ENCODE data around the gene LEP.
"Not testable (repeated sequence)": the region's sequence is repeated elsewhere in the genome, so short reads cannot be mapped to it uniquely, and the experiment has no call there.

Gene LEP

DNA sequence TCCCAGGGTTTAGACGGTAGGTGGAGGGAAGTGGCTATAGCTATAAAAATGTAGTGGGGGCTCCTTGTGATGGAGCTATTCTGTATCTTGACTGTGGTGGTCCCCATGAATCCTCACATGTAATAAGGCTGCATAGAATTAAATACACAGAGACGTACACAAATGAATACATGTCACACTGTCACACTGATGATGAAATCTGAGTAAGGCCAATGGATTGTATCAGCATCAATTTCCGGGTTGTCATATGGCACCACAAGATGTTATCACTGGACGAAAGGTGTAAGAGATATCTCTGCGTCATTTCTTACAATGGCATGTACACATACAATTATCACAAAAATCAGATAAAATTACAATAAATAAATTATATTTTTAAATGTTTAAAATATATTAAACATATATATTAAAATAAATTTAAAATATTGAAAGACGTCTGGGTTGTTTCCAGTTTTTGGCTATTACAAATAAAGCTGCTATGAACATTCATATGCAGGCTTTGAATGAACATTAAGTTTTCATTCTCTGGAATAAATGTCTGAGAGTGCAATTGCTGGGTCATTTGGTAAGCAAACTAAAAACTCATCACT is 38.1 kb downstream of the LEP start:
- Histone ChIP-seq H3K4me2 (ENCODE audit: low read length, poor library complexity, severe bottlenecking) (no peak overlapping the region), H3K4me1 (ENCODE audit: control insufficient read depth, insufficient read depth, low read depth, low read length) (no peaks in the 10 kb centered on the region), H3K9me3 (ENCODE audit: control insufficient read depth, low read length) (peaks cover 20% of the 10 kb centered on the region), H2AFZ (ENCODE audit: low read depth, low read length) (no peak overlapping the region), H2BK12ac (ENCODE audit: low read length in 2 of 2) (no peak overlapping the region), H2BK15ac (ENCODE audit: low read depth, poor library complexity, severe bottlenecking) (no peak overlapping the region), H2BK5ac (ENCODE audit: low read depth, low read length, poor library complexity, severe bottlenecking) (no peak overlapping the region), H4K91ac (ENCODE audit: low read length) (no peak overlapping the region), H3K14ac (ENCODE audit: low read length in 2 of 2) (no peak overlapping the region), H3K23ac (ENCODE audit: low read length in 2 of 2) (no peak overlapping the region), H4K8ac (ENCODE audit: low read length) (no peak overlapping the region), H3K18ac (ENCODE audit: low read depth in 1 of 2, low read length in 2 of 2) (no peak overlapping the region), H3K27ac (ENCODE audit: low read length, poor library complexity, severe bottlenecking) (no peak overlapping the region), H3K4me3 (ENCODE audit: insufficient read depth in 1 of 2, low read depth in 1 of 2, low read length in 2 of 2) (no peak overlapping the region), H3K9ac (ENCODE audit: low read length) (no peak overlapping the region), H2BK120ac (ENCODE audit: low read depth, low read length) (no peak overlapping the region), H3K4ac (ENCODE audit: low read depth in 1 of 2, low read length in 2 of 2) (no peak overlapping the region), H3K36me3 (ENCODE audit: control insufficient read depth in 1 of 2, insufficient read depth in 2 of 2, low read depth in 1 of 2, low read length in 2 of 2) (no peaks in the 10 kb centered on the region), H2AK5ac (ENCODE audit: low read length, severe bottlenecking) (no peak overlapping the region), H3K27me3 (ENCODE audit: control insufficient read depth in 1 of 2, insufficient read depth in 1 of 2, low read length in 2 of 2) (peaks cover 0 to 11% of the 10 kb centered on the region in 2 experiments), H3K79me1 (replicated peaks; ENCODE audit: low read length, poor library complexity, severe bottlenecking) (no peaks in the 10 kb centered on the region)
- DNase-seq, result no peak
- 91% methylated on average over 3 of the region's 6 CpGs for WGBS

DNA sequence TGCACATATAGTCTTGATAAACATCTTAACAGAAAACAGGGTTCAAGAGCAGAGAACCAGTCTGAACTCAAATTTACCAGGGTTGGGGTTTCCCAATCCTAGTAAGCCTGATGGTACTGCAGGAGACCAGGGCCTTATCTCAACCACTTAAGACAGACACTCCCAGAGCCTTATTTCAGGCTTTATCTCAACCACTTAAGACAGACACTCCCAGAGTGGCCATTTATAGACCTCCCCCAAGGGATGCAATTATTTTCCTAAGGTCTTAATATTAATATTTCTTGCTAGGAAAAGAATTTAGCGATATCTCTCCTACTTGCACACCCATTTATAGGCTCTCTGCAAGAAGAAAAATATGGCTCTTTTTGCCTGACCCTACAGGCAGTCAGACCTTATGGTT is 39.4 kb downstream of the LEP start:
- H3K9me3 ChIP-seq (ENCODE audit: control insufficient read depth, low read length), result peaks cover 20% of the 10 kb centered on the region
- H3K27ac ChIP-seq (ENCODE audit: low read length, poor library complexity, severe bottlenecking); H3K79me1 ChIP-seq (replicated peaks; ENCODE audit: low read length, poor library complexity, severe bottlenecking); H3K4me1 ChIP-seq (ENCODE audit: control insufficient read depth, insufficient read depth, low read depth, low read length); H2BK12ac ChIP-seq (ENCODE audit: low read length in 2 of 2); H3K9ac ChIP-seq (ENCODE audit: low read length); H3K36me3 ChIP-seq (ENCODE audit: control insufficient read depth in 1 of 2, insufficient read depth in 2 of 2, low read depth in 1 of 2, low read length in 2 of 2); H4K8ac ChIP-seq (ENCODE audit: low read length); H3K27me3 ChIP-seq (ENCODE audit: control insufficient read depth in 1 of 2, insufficient read depth in 1 of 2, low read length in 2 of 2); H3K14ac ChIP-seq (ENCODE audit: low read length in 2 of 2); H2BK5ac ChIP-seq (ENCODE audit: low read depth, low read length, poor library complexity, severe bottlenecking); H4K91ac ChIP-seq (ENCODE audit: low read length); H3K4ac ChIP-seq (ENCODE audit: low read depth in 1 of 2, low read length in 2 of 2); H2BK120ac ChIP-seq (ENCODE audit: low read depth, low read length); H2AFZ ChIP-seq (ENCODE audit: low read depth, low read length); H2BK15ac ChIP-seq (ENCODE audit: low read depth, poor library complexity, severe bottlenecking); H3K23ac ChIP-seq (ENCODE audit: low read length in 2 of 2); H3K4me2 ChIP-seq (ENCODE audit: low read length, poor library complexity, severe bottlenecking); H2AK5ac ChIP-seq (ENCODE audit: low read length, severe bottlenecking); H3K4me3 ChIP-seq (ENCODE audit: insufficient read depth in 1 of 2, low read depth in 1 of 2, low read length in 2 of 2); H3K18ac ChIP-seq (ENCODE audit: low read depth in 1 of 2, low read length in 2 of 2): not testable (repeated sequence)
- 65% methylated on average over 1 of the region's 1 CpG for WGBS
- peak; percentile 2 for DNase-seq

GRCh38 chr7:128281605-128282380 is 40.7 kb downstream of the LEP start:
- Histone ChIP-seq H3K79me1 (replicated peaks; ENCODE audit: low read length, poor library complexity, severe bottlenecking) (no peaks in the 10 kb centered on the region), H2AFZ (ENCODE audit: low read depth, low read length) (no peak overlapping the region), H2BK120ac (ENCODE audit: low read depth, low read length) (no peak overlapping the region), H3K27ac (ENCODE audit: low read length, poor library complexity, severe bottlenecking) (no peak overlapping the region), H3K23ac (ENCODE audit: low read length in 2 of 2) (no peak overlapping the region), H3K36me3 (ENCODE audit: control insufficient read depth in 1 of 2, insufficient read depth in 2 of 2, low read depth in 1 of 2, low read length in 2 of 2) (peaks cover 4 to 5% of the 10 kb centered on the region in 2 experiments), H3K4ac (ENCODE audit: low read depth in 1 of 2, low read length in 2 of 2) (no peak overlapping the region), H2BK12ac (ENCODE audit: low read length in 2 of 2) (no peak overlapping the region), H3K4me3 (ENCODE audit: insufficient read depth in 1 of 2, low read depth in 1 of 2, low read length in 2 of 2) (no peak overlapping the region), H4K8ac (ENCODE audit: low read length) (no peak overlapping the region), H2BK5ac (ENCODE audit: low read depth, low read length, poor library complexity, severe bottlenecking) (no peak overlapping the region), H3K27me3 (ENCODE audit: control insufficient read depth in 1 of 2, insufficient read depth in 1 of 2, low read length in 2 of 2) (peaks cover 0 to 4% of the 10 kb centered on the region in 2 experiments), H4K91ac (ENCODE audit: low read length) (no peak overlapping the region), H3K4me1 (ENCODE audit: control insufficient read depth, insufficient read depth, low read depth, low read length) (no peaks in the 10 kb centered on the region), H3K9me3 (ENCODE audit: control insufficient read depth, low read length) (peaks cover 20% of the 10 kb centered on the region), H2AK5ac (ENCODE audit: low read length, severe bottlenecking) (no peak overlapping the region), H2BK15ac (ENCODE audit: low read depth, poor library complexity, severe bottlenecking) (no peak overlapping the region), H3K18ac (ENCODE audit: low read depth in 1 of 2, low read length in 2 of 2) (no peak overlapping the region), H3K14ac (ENCODE audit: low read length in 2 of 2) (no peak overlapping the region), H3K9ac (ENCODE audit: low read length) (no peak overlapping the region), H3K4me2 (ENCODE audit: low read length, poor library complexity, severe bottlenecking) (no peak overlapping the region)
- 72% methylated on average over 4 of the region's 4 CpGs for WGBS
- no peak for DNase-seq

DNA sequence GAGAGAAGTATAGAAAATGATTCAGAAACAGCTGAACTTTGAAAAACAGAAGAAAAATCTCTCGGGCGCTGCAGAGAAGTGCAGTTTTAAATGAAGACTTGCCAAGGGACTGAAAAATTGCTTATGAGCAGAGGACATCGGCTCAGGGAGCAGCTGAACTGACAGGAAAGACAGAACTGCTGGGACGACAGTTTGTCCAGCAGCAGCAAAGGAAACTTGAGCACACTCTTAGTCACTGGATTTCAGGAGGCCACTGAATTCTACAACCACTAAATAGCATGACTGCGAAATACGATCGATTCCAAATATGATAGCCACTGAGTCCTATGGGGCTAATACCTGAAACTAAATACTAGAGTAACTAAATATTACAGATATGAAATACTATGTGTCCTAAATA is 43.0 kb downstream of the LEP start:
- H3K14ac ChIP-seq (ENCODE audit: low read length in 2 of 2), result no peak overlapping the region
- no peak overlapping the region for H2BK5ac ChIP-seq (ENCODE audit: low read depth, low read length, poor library complexity, severe bottlenecking)
- no peak overlapping the region for H3K27ac ChIP-seq (ENCODE audit: low read length, poor library complexity, severe bottlenecking)
- H3K4ac ChIP-seq (ENCODE audit: low read depth in 1 of 2, low read length in 2 of 2), result no peak overlapping the region
- H2AFZ ChIP-seq (ENCODE audit: low read depth, low read length), result no peak overlapping the region
- no peak overlapping the region for H4K8ac ChIP-seq (ENCODE audit: low read length)
- H3K27me3 ChIP-seq (ENCODE audit: control insufficient read depth in 1 of 2, insufficient read depth in 1 of 2, low read length in 2 of 2), result peaks cover 0 to 4% of the 10 kb centered on the region in 2 experiments
- H3K4me2 ChIP-seq (ENCODE audit: low read length, poor library complexity, severe bottlenecking), result no peak overlapping the region
- WGBS, result 91% methylated on average over 4 of the region's 7 CpGs
- no peaks in the 10 kb centered on the region for H3K4me1 ChIP-seq (ENCODE audit: control insufficient read depth, insufficient read depth, low read depth, low read length)
- no peak overlapping the region for H2AK5ac ChIP-seq (ENCODE audit: low read length, severe bottlenecking)
- H3K9me3 ChIP-seq (ENCODE audit: control insufficient read depth, low read length), result peaks cover 14% of the 10 kb centered on the region
- H3K18ac ChIP-seq (ENCODE audit: low read depth in 1 of 2, low read length in 2 of 2), result no peak overlapping the region
- H2BK120ac ChIP-seq (ENCODE audit: low read depth, low read length), result no peak overlapping the region
- H3K36me3 ChIP-seq (ENCODE audit: control insufficient read depth in 1 of 2, insufficient read depth in 2 of 2, low read depth in 1 of 2, low read length in 2 of 2), result peaks cover 4 to 5% of the 10 kb centered on the region in 2 experiments
- H2BK15ac ChIP-seq (ENCODE audit: low read depth, poor library complexity, severe bottlenecking), result no peak overlapping the region
- H3K23ac ChIP-seq (ENCODE audit: low read length in 2 of 2), result no peak overlapping the region
- H4K91ac ChIP-seq (ENCODE audit: low read length), result no peak overlapping the region
- DNase-seq, result no peak
- no peak overlapping the region for H3K4me3 ChIP-seq (ENCODE audit: insufficient read depth in 1 of 2, low read depth in 1 of 2, low read length in 2 of 2)
- no peak overlapping the region for H2BK12ac ChIP-seq (ENCODE audit: low read length in 2 of 2)
- no peak overlapping the region for H3K9ac ChIP-seq (ENCODE audit: low read length)
- no peaks in the 10 kb centered on the region for H3K79me1 ChIP-seq (replicated peaks; ENCODE audit: low read length, poor library complexity, severe bottlenecking)
